Measurements from ENCODE around the gene KRT20. TPM values are rescaled to one million over a fixed set of nuclear protein-coding genes. Genes with fewer than 3 reads are reported as not detected.

The KRT20 gene
- total and polyA plus RNA-seq, 2 of the 4 experiments (the other 2 are of a cell fraction), result not detected

DNA sequence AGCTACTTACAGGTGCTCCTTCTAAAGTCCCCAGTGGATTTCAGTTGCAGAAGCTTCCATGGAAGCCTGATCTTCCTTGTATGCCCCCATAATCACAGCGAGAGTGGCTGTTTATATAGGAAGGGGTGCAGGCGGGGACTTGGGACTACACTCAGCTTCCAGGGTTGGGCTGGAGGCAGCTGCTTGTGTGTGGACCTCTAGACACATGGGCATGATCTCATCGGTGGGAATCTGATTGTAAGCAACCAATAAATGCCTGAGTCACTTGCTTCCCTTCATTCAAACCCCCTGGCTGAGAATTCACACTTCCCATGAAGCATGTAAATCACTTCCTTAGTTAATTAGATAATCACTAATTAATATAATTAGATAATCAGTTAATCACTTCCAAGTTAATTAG, 1.0 kb upstream of the KRT20 start:
- Histone ChIP-seq H3K18ac (ENCODE audit: low read depth, low read length) (no peak overlapping the region), H3K9me3 (ENCODE audit: control insufficient read depth, insufficient read depth, low read length) (no peaks in the 10 kb centered on the region), H2AK9ac (replicated peaks; ENCODE audit: low read depth, low read length, poor library complexity) (no peak overlapping the region), H2AFZ (replicated peaks; ENCODE audit: low read length, poor library complexity) (peak overlapping the region; percentile 58), H3K4ac (ENCODE audit: low read depth, low read length) (no peak overlapping the region), H4K91ac (ENCODE audit: insufficient read depth, low read depth, low read length) (no peak overlapping the region), H3K79me1 (ENCODE audit: low read depth in 1 of 2, low read length in 2 of 2) (no peaks in the 10 kb centered on the region), H4K20me1 (ENCODE audit: insufficient read depth, low read length) (no peaks in the 10 kb centered on the region), H3K23ac (ENCODE audit: low read depth, low read length) (no peak overlapping the region), H3K4me2 (ENCODE audit: low read depth, low read length) (no peak overlapping the region), H2AK5ac (ENCODE audit: low read depth, low read length) (no peak overlapping the region), H3K4me1 (ENCODE audit: control insufficient read depth, insufficient read depth, low read length) (no peaks in the 10 kb centered on the region), H3K56ac (ENCODE audit: extremely low read depth, insufficient read depth, low read length) (no peak overlapping the region), H3K27ac (ENCODE audit: insufficient read depth, low read length) (no peak overlapping the region), H3K14ac (replicated peaks; ENCODE audit: low read depth, low read length) (no peak overlapping the region), H4K5ac (ENCODE audit: low read depth, low read length) (no peak overlapping the region), H2BK5ac (ENCODE audit: low read depth, low read length, poor library complexity, severe bottlenecking) (no peak overlapping the region), H2BK15ac (ENCODE audit: low read depth, low read length) (no peak overlapping the region), H3K4me3 (ENCODE audit: insufficient read depth, low read depth, low read length) (no peak overlapping the region), H2BK120ac (ENCODE audit: low read depth, low read length) (no peak overlapping the region), H3K27me3 (ENCODE audit: control insufficient read depth, insufficient read depth, low read length) (peaks cover 19% of the 10 kb centered on the region), H3K9ac (ENCODE audit: low read depth, low read length) (no peak overlapping the region), H3K36me3 (ENCODE audit: control insufficient read depth, insufficient read depth, low read length) (no peaks in the 10 kb centered on the region), H2BK20ac (ENCODE audit: low read depth, low read length) (no peak overlapping the region), H4K8ac (ENCODE audit: low read depth in 2 of 2, low read length in 2 of 2) (no peak overlapping the region), H3K9me1 (ENCODE audit: insufficient read depth, low read length) (no peaks in the 10 kb centered on the region)
- in situ Hi-C loops (cut with MboI; ENCODE audit: low sequenced_read_pairs), result no loop called here
- TF ChIP-seq POLR2A (IDR thresholded peaks at IDR 0.05; ENCODE audit: low read depth, low read length) (no peak), MAFK (IDR thresholded peaks at IDR 0.05; ENCODE audit: low read depth, low read length) (no peak), CHD1 (IDR thresholded peaks at IDR 0.05; ENCODE audit: low read depth, low read length) (no peak), MAZ (IDR thresholded peaks at IDR 0.05; ENCODE audit: borderline replicate concordance, low read depth, low read length) (no peak), RAD21 (IDR thresholded peaks at IDR 0.05; ENCODE audit: low read length) (no peak), RFX5 (IDR thresholded peaks at IDR 0.05; ENCODE audit: low read depth, low read length) (no peak), FOS (IDR thresholded peaks at IDR 0.05; ENCODE audit: low read depth, low read length) (no peak), BHLHE40 (IDR thresholded peaks at IDR 0.05; ENCODE audit: low read depth, low read length) (no peak), ELK1 (IDR thresholded peaks at IDR 0.05; ENCODE audit: borderline replicate concordance, low read depth, low read length) (no peak), CEBPB (IDR thresholded peaks at IDR 0.05; ENCODE audit: low read depth, low read length) (no peak), NFE2L2 (IDR thresholded peaks at IDR 0.05; ENCODE audit: low read depth, low read length) (no peak)
- TF ChIP-seq, protein P1, sequence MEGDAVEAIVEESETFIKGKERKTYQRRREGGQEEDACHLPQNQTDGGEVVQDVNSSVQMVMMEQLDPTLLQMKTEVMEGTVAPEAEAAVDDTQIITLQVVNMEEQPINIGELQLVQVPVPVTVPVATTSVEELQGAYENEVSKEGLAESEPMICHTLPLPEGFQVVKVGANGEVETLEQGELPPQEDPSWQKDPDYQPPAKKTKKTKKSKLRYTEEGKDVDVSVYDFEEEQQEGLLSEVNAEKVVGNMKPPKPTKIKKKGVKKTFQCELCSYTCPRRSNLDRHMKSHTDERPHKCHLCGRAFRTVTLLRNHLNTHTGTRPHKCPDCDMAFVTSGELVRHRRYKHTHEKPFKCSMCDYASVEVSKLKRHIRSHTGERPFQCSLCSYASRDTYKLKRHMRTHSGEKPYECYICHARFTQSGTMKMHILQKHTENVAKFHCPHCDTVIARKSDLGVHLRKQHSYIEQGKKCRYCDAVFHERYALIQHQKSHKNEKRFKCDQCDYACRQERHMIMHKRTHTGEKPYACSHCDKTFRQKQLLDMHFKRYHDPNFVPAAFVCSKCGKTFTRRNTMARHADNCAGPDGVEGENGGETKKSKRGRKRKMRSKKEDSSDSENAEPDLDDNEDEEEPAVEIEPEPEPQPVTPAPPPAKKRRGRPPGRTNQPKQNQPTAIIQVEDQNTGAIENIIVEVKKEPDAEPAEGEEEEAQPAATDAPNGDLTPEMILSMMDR (conservative IDR thresholded peaks at IDR 0.05; ENCODE audit: low read depth, low read length), result no peak
- BruUV-seq (replicated peaks), result no TSS peak
- dilution Hi-C loops (cut with HindIII; ENCODE audit: low sequenced_read_pairs, unreplicated experiment), result no loop called here
- no CpG with 5 or more reads among the region's 3 CpGs for WGBS, 2 experiments (ENCODE audit: extremely low coverage in 2 of 2, insufficient read length in 1 of 2)
- ChIA-PET CTCF (interaction anchor here (1.4 to 1.5 kb wide), 2 partner anchors 17 to 663 kb away, joined by 3 to 5 read pairs; no protein-coding TSS in a partner anchor), POLR2A (ENCODE audit: unreplicated experiment) (interaction anchor here (0.5 kb wide), 1 partner anchor 12 kb away, joined by 7 read pairs; no protein-coding TSS in a partner anchor)
- peak; percentile 67 for DNase-seq
- 0 out of 2 replicates have a peak, but pooled peaks have one; percentile 21 for ATAC-seq (ENCODE audit: low read depth)
- intact Hi-C loops (cut with micrococcal nuclease), result no loop called here
